Measurements from ENCODE around the gene KMT5C.

GRCh38 chr19:55345818-55346724 is 6.4 kb downstream of the KMT5C start:
- TF ChIP-seq, protein P1, sequence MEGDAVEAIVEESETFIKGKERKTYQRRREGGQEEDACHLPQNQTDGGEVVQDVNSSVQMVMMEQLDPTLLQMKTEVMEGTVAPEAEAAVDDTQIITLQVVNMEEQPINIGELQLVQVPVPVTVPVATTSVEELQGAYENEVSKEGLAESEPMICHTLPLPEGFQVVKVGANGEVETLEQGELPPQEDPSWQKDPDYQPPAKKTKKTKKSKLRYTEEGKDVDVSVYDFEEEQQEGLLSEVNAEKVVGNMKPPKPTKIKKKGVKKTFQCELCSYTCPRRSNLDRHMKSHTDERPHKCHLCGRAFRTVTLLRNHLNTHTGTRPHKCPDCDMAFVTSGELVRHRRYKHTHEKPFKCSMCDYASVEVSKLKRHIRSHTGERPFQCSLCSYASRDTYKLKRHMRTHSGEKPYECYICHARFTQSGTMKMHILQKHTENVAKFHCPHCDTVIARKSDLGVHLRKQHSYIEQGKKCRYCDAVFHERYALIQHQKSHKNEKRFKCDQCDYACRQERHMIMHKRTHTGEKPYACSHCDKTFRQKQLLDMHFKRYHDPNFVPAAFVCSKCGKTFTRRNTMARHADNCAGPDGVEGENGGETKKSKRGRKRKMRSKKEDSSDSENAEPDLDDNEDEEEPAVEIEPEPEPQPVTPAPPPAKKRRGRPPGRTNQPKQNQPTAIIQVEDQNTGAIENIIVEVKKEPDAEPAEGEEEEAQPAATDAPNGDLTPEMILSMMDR (IDR thresholded peaks at IDR 0.05): no peak
- no peak for TF ChIP-seq POLR2AphosphoS5 (IDR thresholded peaks at IDR 0.05)
- TF ChIP-seq POLR2A (IDR thresholded peaks at IDR 0.05): no peak

Measured in upper lobe of left lung (tissue), 4 donors.